ENCODE results near the gene SCFD2. TPM values are rescaled to one million over a fixed set of nuclear protein-coding genes. Genes with fewer than 3 reads are reported as not detected.
"Not testable (repeated sequence)": the region's sequence is repeated elsewhere in the genome, so short reads cannot be mapped to it uniquely, and the experiment has no call there.

The SCFD2 gene
- total RNA-seq, 1 experiment from 2014 or later: 25.3 TPM

- no peaks in the 10 kb centered on the region for H3K27me3 ChIP-seq
- H3K36me3 ChIP-seq: no peaks in the 10 kb centered on the region
- DNase-seq: no peak
- H3K4me3 ChIP-seq: no peak overlapping the region
- H3K27ac ChIP-seq: no peak overlapping the region
- no peaks in the 10 kb centered on the region for H3K4me1 ChIP-seq
- H3K9me3 ChIP-seq (replicated peaks): no peaks in the 10 kb centered on the region
Observed at GRCh38 chr4:53068755-53069330, 297.0 kb downstream of the SCFD2 start.

GRCh38 chr4:53067125-53067802, 298.6 kb downstream of the SCFD2 start:
- Histone ChIP-seq H3K9me3 (replicated peaks) (no peaks in the 10 kb centered on the region), H3K4me3 (no peak overlapping the region), H3K4me1 (no peaks in the 10 kb centered on the region), H3K27me3 (no peaks in the 10 kb centered on the region), H3K27ac (no peak overlapping the region), H3K36me3 (no peaks in the 10 kb centered on the region)
- no peak for DNase-seq

DNA sequence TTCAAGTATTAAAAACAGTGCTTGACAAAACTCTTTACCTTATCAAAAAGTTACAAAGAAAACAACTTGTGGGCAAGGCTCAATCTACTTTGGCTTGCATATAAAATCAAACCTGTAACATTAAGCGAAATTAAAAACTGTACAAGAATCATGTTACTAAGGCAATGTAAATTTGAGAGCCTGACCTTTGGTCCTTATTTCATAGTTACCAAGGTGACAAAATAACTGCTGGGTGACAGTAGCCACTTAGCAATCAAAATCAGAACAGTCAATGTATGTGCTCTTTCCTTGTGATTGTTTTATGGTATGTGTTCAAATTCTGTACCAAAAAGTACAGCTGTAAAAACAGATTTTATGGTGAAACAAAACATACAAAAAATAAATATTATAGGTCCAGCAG, 299.7 kb downstream of the SCFD2 start:
- DNase-seq: no peak
- Histone ChIP-seq H3K27ac (no peak overlapping the region), H3K36me3 (no peaks in the 10 kb centered on the region), H3K4me1 (no peaks in the 10 kb centered on the region), H3K9me3 (replicated peaks) (no peaks in the 10 kb centered on the region), H3K4me3 (no peak overlapping the region), H3K27me3 (no peaks in the 10 kb centered on the region)

GRCh38 chr4:53064609-53065008, 301.3 kb downstream of the SCFD2 start:
- no peak overlapping the region for H3K27ac ChIP-seq
- no peaks in the 10 kb centered on the region for H3K4me1 ChIP-seq
- H3K36me3 ChIP-seq: no peaks in the 10 kb centered on the region
- no peaks in the 10 kb centered on the region for H3K9me3 ChIP-seq (replicated peaks)
- H3K27me3 ChIP-seq: no peaks in the 10 kb centered on the region
- no peak overlapping the region for H3K4me3 ChIP-seq
- no peak for DNase-seq

GRCh38 chr4:53061091-53061850, 304.6 kb downstream of the SCFD2 start:
- no peak for DNase-seq
- Histone ChIP-seq H3K9me3 (replicated peaks) (no peaks in the 10 kb centered on the region), H3K36me3 (no peaks in the 10 kb centered on the region), H3K4me1 (peaks cover 5% of the 10 kb centered on the region), H3K27me3 (no peaks in the 10 kb centered on the region), H3K4me3 (no peak overlapping the region), H3K27ac (no peak overlapping the region)

DNA sequence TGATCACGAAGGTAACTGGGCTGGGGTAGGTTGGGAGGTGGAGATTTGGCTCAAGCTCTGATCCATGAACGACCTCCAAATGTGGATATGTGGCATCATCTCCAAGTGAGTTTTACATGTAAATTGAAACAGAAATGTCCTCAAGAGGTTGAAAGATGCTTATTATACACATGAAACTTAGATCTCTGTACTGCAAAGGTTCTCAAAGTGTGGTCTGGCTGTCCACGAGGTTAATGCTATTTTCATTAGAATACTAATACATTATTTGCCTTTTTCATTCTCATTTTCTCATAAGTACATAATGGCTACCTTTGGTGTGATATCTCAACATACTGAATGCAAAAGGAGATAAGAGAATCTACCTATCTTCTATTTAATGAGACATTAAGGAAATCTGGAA, 305.6 kb downstream of the SCFD2 start:
- Histone ChIP-seq H3K27me3 (no peaks in the 10 kb centered on the region), H3K36me3 (no peaks in the 10 kb centered on the region), H3K4me1 (peaks cover 11% of the 10 kb centered on the region), H3K27ac (no peak overlapping the region), H3K9me3 (replicated peaks) (no peaks in the 10 kb centered on the region), H3K4me3 (no peak overlapping the region)
- no peak for DNase-seq

GRCh38 chr4:53059871-53060270, 306.0 kb downstream of the SCFD2 start:
- Histone ChIP-seq H3K27me3 (no peaks in the 10 kb centered on the region), H3K4me3 (no peak overlapping the region), H3K27ac (no peak overlapping the region), H3K9me3 (replicated peaks) (no peaks in the 10 kb centered on the region), H3K36me3 (no peaks in the 10 kb centered on the region), H3K4me1 (peaks cover 14% of the 10 kb centered on the region)
- no peak for DNase-seq

DNA sequence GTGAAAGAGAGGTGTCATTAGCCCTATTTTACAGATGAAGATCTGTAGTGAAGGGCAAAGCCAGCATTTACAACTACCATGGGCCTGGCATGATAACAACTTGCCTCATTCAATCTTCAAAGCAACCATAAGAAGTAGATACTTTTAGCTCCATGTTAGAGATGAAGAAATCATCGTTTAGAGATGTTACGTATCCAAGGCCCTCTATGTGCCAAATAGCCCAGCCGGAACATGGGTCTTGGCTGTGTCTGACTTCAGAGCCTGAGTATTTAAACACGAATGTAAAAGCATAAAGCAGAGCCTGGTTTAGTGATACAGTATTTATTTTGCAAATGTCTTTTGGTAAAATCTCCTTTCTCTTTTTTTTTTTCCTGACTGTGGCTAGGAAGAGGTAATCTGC, 306.6 kb downstream of the SCFD2 start:
- Histone ChIP-seq H3K36me3 (no peaks in the 10 kb centered on the region), H3K4me3 (no peak overlapping the region), H3K4me1 (peaks cover 17% of the 10 kb centered on the region), H3K27ac (no peak overlapping the region), H3K9me3 (replicated peaks) (no peaks in the 10 kb centered on the region), H3K27me3 (no peaks in the 10 kb centered on the region)
- no peak for DNase-seq

GRCh38 chr4:53057679-53058078, 308.2 kb downstream of the SCFD2 start:
- no peak for DNase-seq
- H3K4me1 ChIP-seq: peaks cover 17% of the 10 kb centered on the region
- H3K4me3 ChIP-seq: no peak overlapping the region
- H3K9me3 ChIP-seq (replicated peaks): no peaks in the 10 kb centered on the region
- H3K27me3 ChIP-seq: no peaks in the 10 kb centered on the region
- no peak overlapping the region for H3K27ac ChIP-seq
- H3K36me3 ChIP-seq: no peaks in the 10 kb centered on the region

DNA sequence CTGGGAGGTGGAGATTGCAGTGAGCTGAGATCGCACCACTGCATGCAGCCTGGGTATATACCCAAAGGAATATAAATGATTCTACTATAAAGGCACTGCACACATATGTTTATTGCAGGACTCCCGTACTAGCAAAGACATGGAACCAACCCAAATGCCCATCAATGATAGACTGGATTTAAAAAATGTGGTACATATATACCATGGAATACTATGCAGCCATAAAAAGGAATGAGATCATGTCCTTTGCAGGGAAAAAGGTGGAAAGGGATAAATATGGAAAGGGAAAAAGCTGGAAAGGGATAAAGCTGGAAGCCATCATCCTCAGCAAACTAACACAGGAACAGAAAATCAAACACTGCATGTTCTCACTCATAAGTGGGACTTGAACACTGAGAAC, 308.8 kb downstream of the SCFD2 start:
- not testable (repeated sequence) for H3K27ac ChIP-seq; H3K4me3 ChIP-seq; H3K9me3 ChIP-seq (replicated peaks); H3K27me3 ChIP-seq; H3K36me3 ChIP-seq; DNase-seq
- peaks cover 17% of the 10 kb centered on the region for H3K4me1 ChIP-seq

GRCh38 chr4:53055716-53056403, 310.0 kb downstream of the SCFD2 start:
- DNase-seq: peak; percentile 30 to 59
- H3K27me3 ChIP-seq: no peaks in the 10 kb centered on the region
- H3K4me1 ChIP-seq: peaks cover 17% of the 10 kb centered on the region
- no peaks in the 10 kb centered on the region for H3K36me3 ChIP-seq
- H3K9me3 ChIP-seq (replicated peaks): no peaks in the 10 kb centered on the region
- peak overlapping the region; percentile 53 for H3K27ac ChIP-seq
- no peak overlapping the region for H3K4me3 ChIP-seq

DNA sequence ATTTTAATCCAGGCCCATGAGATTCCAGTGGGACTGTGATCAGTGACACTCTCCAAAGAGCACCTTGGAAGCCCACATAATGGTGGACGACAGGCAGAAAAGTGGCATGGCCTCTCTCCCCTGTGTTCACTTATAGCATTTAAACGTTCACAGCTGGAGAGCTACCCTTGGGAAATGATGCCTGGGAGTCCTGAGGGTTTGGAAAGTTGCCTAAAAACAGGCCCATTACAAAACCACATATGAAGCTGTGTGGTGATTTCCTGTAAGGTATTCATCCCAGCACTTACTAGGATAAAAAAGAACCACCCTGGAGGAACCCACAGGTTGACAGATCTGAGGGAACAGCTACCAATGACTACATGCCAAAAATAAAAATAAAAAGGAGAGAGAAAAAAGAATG, 310.6 kb downstream of the SCFD2 start:
- Histone ChIP-seq H3K9me3 (replicated peaks) (no peaks in the 10 kb centered on the region), H3K36me3 (no peaks in the 10 kb centered on the region), H3K4me3 (no peak overlapping the region), H3K27ac (peak overlapping the region; percentile 53), H3K27me3 (no peaks in the 10 kb centered on the region), H3K4me1 (peaks cover 17% of the 10 kb centered on the region)
- DNase-seq: peak; percentile 86 to 98

DNA sequence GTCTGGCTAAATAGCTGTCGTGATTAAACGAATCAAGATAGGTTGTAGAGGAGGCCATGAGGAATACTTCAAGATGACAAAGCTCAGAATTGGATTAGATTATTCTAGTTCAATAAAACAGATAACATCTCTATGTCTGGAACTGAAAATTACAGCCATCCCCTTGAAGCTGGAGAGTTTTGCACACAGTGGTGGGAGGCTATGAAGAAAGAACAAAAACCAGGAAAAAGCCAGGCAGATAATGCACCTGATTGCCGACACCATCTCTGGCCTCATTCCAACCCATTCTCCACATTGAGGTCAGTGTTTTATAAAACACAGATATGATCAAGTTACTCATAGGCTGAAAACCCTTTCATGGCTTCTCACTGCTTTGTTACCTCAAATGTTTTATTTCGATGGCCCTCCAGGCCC, 315.5 kb downstream of the SCFD2 start:
- DNase-seq: no peak
- H3K4me3 ChIP-seq: no peak overlapping the region
- H3K4me1 ChIP-seq: peaks cover 6% of the 10 kb centered on the region
- H3K36me3 ChIP-seq: no peaks in the 10 kb centered on the region
- no peak overlapping the region for H3K27ac ChIP-seq
- no peaks in the 10 kb centered on the region for H3K27me3 ChIP-seq
- H3K9me3 ChIP-seq (replicated peaks): no peaks in the 10 kb centered on the region

GRCh38 chr4:53049528-53049927, 316.3 kb downstream of the SCFD2 start:
- Histone ChIP-seq H3K9me3 (replicated peaks) (no peaks in the 10 kb centered on the region), H3K36me3 (no peaks in the 10 kb centered on the region), H3K27me3 (no peaks in the 10 kb centered on the region), H3K4me3 (no peak overlapping the region), H3K4me1 (no peaks in the 10 kb centered on the region), H3K27ac (no peak overlapping the region)
- no peak for DNase-seq

DNA sequence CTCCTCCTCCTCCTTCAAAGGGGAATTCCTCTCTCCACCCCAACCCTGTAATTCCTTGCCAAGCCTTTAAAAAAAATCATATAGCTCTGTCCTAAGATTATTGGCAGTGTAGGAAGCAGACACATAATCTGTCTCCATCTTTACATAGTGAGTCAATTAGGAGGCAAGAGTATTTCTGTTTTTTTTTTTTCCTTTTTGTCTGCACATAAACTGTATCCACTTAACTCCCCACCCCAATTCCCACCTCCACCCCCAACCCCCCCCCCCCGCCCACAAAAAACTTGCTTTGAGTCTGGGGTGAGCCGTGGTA, 321.3 kb downstream of the SCFD2 start:
- no peaks in the 10 kb centered on the region for H3K9me3 ChIP-seq (replicated peaks)
- no peaks in the 10 kb centered on the region for H3K27me3 ChIP-seq
- no peak overlapping the region for H3K4me3 ChIP-seq
- no peak for DNase-seq
- H3K4me1 ChIP-seq: peaks cover 16% of the 10 kb centered on the region
- H3K36me3 ChIP-seq: no peaks in the 10 kb centered on the region
- no peak overlapping the region for H3K27ac ChIP-seq

Measured in SJCRH30 (cell line).